Activated CD8-positive, alpha-beta T cell treated with anti-CD3 and anti-CD28 coated beads for 36 hours (primary cell): ENCODE data around the gene SNX25. TPM values are rescaled to one million over a fixed set of nuclear protein-coding genes. Genes with fewer than 3 reads are reported as not detected.

Source experiments
- ATAC-seq: fragments of 200-7000 bp; cut with Tn5 transposase; one replicate; pipeline ENCODE4 v1.10.0; 2021; ENCODE audit warnings: mild to moderate bottlenecking, moderate library complexity
- CTCF ChIA-PET: fragments of 350-600 bp; sonication (Branson Sonifier 250); formaldehyde crosslinking; loops from one replicate; lab custom pipeline; 2021; ENCODE audit warnings: antibody characterized with exemption; lab: Charles Lee
- POLR2A ChIA-PET: fragments of 350-600 bp; sonication (Branson Sonifier 250); formaldehyde crosslinking; loops from one replicate; lab custom pipeline; 2021; ENCODE audit warnings: antibody characterized with exemption; lab: Charles Lee
- DNase-seq: peaks from one replicate; pipeline ENCODE4 v3.0.0-alpha.2; 2020
- H3K27ac Mint-ChIP-seq: one replicate; pipeline ENCODE4 v1.8.0; 2021; ENCODE audit warnings: mild to moderate bottlenecking, mixed read lengths
- H3K27me3 Mint-ChIP-seq: one replicate; pipeline ENCODE4 v1.8.0; 2021; ENCODE audit warnings: mixed read lengths
- H3K36me3 Mint-ChIP-seq: one replicate; pipeline ENCODE4 v1.8.0; 2021; ENCODE audit warnings: low read depth, mixed read lengths
- H3K4me1 Mint-ChIP-seq: one replicate; pipeline ENCODE4 v1.8.0; 2021; ENCODE audit warnings: low read depth, mixed read lengths
- H3K4me3 Mint-ChIP-seq: one replicate; pipeline ENCODE4 v1.8.0; 2021; ENCODE audit warnings: mild to moderate bottlenecking, moderate library complexity, mixed read lengths
- H3K9me3 Mint-ChIP-seq: one replicate; pipeline ENCODE4 v1.8.0; 2021; ENCODE audit warnings: mixed read lengths
- intact Hi-C: fragments of 100-400 bp; cut with micrococcal nuclease; formaldehyde crosslinking; loops from one replicate; pipeline ENCODE4 v1.10.0; 2022
- total RNA-seq, 2 experiments: library from RNA; stranded (reverse); gene quantifications; one replicate each; pipeline ENCODE4 v1.2.3, GENCODE V29; 2021
- TF ChIP-seq, protein P1 (sequence below): fragments of 200-600 bp; IDR thresholded peaks from one replicate; pipeline ENCODE4 v1.8.0; 2022; ENCODE audit warnings: antibody characterized with exemption, mild to moderate bottlenecking

Gene SNX25
- total RNA-seq, 2 experiments from 2014 or later = 24.0 to 24.3 TPM

DNA sequence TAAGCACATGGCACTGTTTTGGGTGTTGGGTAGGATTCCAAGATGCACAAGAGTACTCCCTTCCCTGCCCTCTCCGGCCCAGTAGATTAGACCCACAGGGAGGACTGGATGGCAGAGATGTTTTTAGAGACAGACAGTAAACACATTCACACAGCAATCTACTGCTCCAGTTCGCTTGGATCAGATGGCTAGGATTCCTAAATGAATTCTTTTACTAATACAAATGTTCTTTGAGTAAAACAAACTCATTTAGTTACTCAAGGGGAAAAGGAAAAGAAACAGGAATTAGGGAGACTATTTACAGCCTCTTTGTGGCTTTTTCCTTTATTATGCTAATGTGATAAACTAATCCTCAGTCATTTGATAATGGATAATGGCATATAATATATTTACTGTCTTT lies 5.9 kb downstream of the SNX25 start:
- ATAC-seq (no peak), DNase-seq (no peak)
- Mint-ChIP-seq H3K4me3 (no peak overlapping the region), H3K36me3 (peaks cover 9% of the 10 kb centered on the region), H3K4me1 (peaks cover 38% of the 10 kb centered on the region), H3K9me3 (no peaks in the 10 kb centered on the region), H3K27me3 (no peaks in the 10 kb centered on the region), H3K27ac (no peak overlapping the region)
- TF ChIP-seq, protein P1, sequence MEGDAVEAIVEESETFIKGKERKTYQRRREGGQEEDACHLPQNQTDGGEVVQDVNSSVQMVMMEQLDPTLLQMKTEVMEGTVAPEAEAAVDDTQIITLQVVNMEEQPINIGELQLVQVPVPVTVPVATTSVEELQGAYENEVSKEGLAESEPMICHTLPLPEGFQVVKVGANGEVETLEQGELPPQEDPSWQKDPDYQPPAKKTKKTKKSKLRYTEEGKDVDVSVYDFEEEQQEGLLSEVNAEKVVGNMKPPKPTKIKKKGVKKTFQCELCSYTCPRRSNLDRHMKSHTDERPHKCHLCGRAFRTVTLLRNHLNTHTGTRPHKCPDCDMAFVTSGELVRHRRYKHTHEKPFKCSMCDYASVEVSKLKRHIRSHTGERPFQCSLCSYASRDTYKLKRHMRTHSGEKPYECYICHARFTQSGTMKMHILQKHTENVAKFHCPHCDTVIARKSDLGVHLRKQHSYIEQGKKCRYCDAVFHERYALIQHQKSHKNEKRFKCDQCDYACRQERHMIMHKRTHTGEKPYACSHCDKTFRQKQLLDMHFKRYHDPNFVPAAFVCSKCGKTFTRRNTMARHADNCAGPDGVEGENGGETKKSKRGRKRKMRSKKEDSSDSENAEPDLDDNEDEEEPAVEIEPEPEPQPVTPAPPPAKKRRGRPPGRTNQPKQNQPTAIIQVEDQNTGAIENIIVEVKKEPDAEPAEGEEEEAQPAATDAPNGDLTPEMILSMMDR = no peak
- intact Hi-C loops = no loop called here
- ChIA-PET CTCF (no interaction called here), POLR2A (no interaction called here)

DNA sequence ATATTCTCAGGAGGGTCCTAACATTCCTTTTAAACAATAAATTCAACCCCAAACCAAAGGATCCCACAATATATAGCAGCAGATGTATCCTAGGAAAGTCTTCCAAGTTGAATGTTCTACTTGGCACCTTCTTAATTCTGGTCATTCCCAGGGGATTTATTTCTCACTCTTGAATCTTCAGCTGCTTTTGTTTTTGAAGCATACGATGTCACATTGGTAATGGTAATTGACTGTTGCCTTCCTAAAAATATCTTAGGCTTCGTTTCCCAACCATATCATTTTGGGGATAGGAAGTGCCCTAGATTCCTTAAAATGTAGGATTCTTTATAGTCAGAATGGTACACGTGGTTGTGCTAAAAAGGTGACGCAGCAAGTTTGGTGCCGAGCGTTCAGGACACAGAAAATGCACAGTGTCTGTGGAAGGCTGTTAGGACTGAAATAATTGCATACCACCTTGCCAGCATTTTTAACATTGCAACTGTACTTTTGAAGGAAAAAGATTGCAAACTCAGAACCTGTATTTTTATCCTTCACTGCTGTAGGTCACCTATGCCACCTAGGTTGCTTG lies 8.1 kb downstream of the SNX25 start:
- ChIA-PET CTCF (no interaction called here), POLR2A (no interaction called here)
- Mint-ChIP-seq H3K27ac (no peak overlapping the region), H3K27me3 (no peaks in the 10 kb centered on the region), H3K4me1 (peaks cover 31% of the 10 kb centered on the region), H3K9me3 (no peaks in the 10 kb centered on the region), H3K36me3 (peaks cover 11% of the 10 kb centered on the region), H3K4me3 (no peak overlapping the region)
- intact Hi-C loops = no loop called here
- TF ChIP-seq, protein P1 = no peak
- ATAC-seq (no peak), DNase-seq (no peak)

DNA sequence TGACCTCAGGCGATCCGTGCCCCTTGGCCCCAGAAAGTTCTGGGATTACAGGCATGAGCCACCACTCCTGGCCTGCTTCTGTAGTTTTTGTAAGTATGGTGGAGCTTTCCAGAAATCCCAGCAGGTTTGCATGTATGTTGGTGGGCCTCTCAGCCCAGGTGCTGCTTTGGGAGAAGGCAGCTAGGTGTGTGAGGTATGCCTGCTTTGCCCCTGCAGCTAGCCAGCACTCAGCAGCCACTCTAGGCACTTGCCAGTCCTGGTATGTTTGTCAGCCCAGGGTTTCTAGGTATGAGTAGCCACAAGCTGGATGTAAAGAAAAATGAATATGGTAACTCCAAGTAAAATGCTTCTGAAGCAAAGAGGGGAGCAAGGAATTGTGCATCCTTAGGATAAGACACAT lies 8.9 kb downstream of the SNX25 start:
- Mint-ChIP-seq H3K27ac (no peak overlapping the region), H3K4me1 (peaks cover 25% of the 10 kb centered on the region), H3K9me3 (no peaks in the 10 kb centered on the region), H3K36me3 (peaks cover 5% of the 10 kb centered on the region), H3K4me3 (no peak overlapping the region), H3K27me3 (no peaks in the 10 kb centered on the region)
- ATAC-seq = no peak
- DNase-seq = no peak
- ChIA-PET POLR2A (no interaction called here), CTCF (no interaction called here)
- intact Hi-C loops = no loop called here
- TF ChIP-seq, protein P1 = no peak

DNA sequence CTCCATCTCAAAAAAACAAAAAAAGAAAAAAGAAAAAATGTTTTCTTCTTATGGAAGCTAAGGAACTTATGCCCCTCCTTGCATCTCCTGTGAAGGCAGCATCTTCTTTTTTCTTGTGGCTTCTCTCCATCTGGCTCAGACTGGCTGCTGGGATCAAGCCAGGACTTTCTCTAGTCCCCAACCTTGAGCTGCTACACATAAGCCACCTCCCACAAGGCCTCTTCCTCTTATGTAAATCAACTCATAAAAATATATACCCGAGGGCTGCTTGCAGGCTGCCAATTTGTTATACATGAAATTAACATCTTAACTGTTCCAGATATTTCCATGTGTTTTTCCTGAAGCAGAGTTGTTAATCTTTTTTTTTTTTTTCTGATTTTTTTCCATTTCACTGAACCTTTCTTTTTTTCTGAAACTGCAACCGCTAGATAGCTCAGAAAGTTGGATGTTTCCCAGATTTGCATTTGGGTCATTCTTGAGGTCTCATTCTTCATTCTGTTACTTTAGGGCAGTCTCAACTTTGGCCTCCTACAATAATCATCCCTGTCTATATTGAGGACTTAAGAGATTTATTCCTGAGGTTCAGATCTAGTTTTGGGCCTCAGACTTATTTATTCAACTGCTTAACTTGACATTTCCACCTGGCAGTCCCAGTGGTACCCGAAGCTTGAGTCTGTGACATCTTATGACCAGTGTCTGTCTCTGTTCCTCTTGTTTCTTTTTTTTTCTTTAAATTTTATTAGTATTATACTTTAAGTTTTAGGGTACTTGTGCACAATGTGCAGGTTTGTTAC lies 10.3 kb downstream of the SNX25 start:
- peaks cover 5% of the 10 kb centered on the region for H3K36me3 Mint-ChIP-seq
- H3K4me1 Mint-ChIP-seq = peaks cover 22% of the 10 kb centered on the region
- intact Hi-C loops = no loop called here
- no peaks in the 10 kb centered on the region for H3K9me3 Mint-ChIP-seq
- TF ChIP-seq, protein P1 = no peak
- H3K4me3 Mint-ChIP-seq = no peak overlapping the region
- POLR2A ChIA-PET = interaction anchor here (2.3 kb wide), 1 partner anchor 10 kb away, joined by 6 read pairs; the partner anchor contains the start of gene SNX25
- CTCF ChIA-PET = no interaction called here
- DNase-seq (no peak), ATAC-seq (no peak)
- H3K27ac Mint-ChIP-seq = no peak overlapping the region
- H3K27me3 Mint-ChIP-seq = no peaks in the 10 kb centered on the region

DNA sequence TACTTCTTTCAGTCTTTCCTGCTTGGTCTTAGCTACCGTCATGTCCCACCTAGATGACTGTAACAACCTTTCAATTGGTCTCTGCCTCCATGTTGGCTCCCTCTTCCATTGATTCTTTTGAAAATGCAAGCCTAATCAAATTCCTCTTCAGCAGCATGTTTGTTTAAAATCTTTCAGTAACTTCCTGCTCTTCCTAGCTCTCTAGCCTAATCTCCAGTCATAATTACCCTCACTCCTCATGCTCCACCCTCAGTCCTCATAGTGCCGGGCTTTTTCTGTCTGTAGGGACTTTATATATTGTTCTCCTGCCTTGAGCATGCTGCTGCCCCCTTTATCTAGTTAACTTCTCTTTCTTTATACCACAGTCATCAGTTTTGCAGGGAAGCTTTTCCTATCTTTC lies 12.1 kb downstream of the SNX25 start:
- intact Hi-C loops = no loop called here
- Mint-ChIP-seq H3K9me3 (no peaks in the 10 kb centered on the region), H3K27me3 (no peaks in the 10 kb centered on the region), H3K4me1 (peaks cover 18% of the 10 kb centered on the region), H3K27ac (no peak overlapping the region), H3K4me3 (no peak overlapping the region), H3K36me3 (peaks cover 5% of the 10 kb centered on the region)
- CTCF ChIA-PET = no interaction called here
- POLR2A ChIA-PET = interaction anchor here (1.2 to 2.3 kb wide), 2 partner anchors 12 to 56 kb away, joined by 4 to 6 read pairs; partner anchors contain the start of gene SNX25
- TF ChIP-seq, protein P1 = no peak
- no peak for ATAC-seq
- no peak for DNase-seq
